Psoas muscle (tissue), 8 donors: ENCODE measurements around the gene KIAA0513. TPM values are rescaled to one million over a fixed set of nuclear protein-coding genes. Genes with fewer than 3 reads are reported as not detected.

Experiments
- ATAC-seq, 4 donors: fragments of 200-7000 bp; cut with Tn5 transposase; one replicate each; pipeline ENCODE4 v1.9.1; 2020; ENCODE audit warnings: moderate library complexity in 3 of 4, mild to moderate bottlenecking in 2 of 4
- DNase-seq, 2 donors: peaks; one replicate each; pipeline ENCODE4 v3.0.0-alpha.2; 2020
- H3K27ac ChIP-seq: fragments of 200-600 bp; one replicate; pipeline ENCODE4 v1.8.0; 2022
- H3K27me3 ChIP-seq, 3 donors: fragments of 200-600 bp in 1 of 3; one replicate each; pipeline versions ENCODE4 v1.6.1 to v1.8.0; 2013 to 2022; ENCODE audit warnings: low read length in 2 of 3, mild to moderate bottlenecking in 2 of 3, moderate library complexity in 1 of 3; ENCODE audit not compliant: insufficient read depth in 3 of 3
- H3K36me3 ChIP-seq, 2 donors: fragments of 200-600 bp in 1 of 2; one replicate each; pipeline versions ENCODE4 v1.6.1 to v1.8.0; 2013 to 2022; ENCODE audit warnings: low read depth in 1 of 2, mild to moderate bottlenecking in 1 of 2, moderate library complexity in 1 of 2; ENCODE audit not compliant: insufficient read depth in 1 of 2
- H3K4me1 ChIP-seq: fragments of 200-600 bp; one replicate; pipeline ENCODE4 v1.8.0; 2022
- H3K4me3 ChIP-seq: fragments of 200-600 bp; one replicate; pipeline ENCODE4 v1.8.0; 2022; ENCODE audit warnings: mild to moderate bottlenecking
- H3K9me3 ChIP-seq: fragments of 200-600 bp; one replicate; pipeline ENCODE4 v1.8.0; 2022
- CTCF ChIP-seq: fragments of 200-600 bp; IDR thresholded peaks from one replicate; pipeline ENCODE4 v1.8.0; 2022; ENCODE audit warnings: antibody characterized with exemption
- WGBS, 3 donors: extraction: QIAGEN DNeasy Blood & Tissue Kit; methylation state at CpG; one replicate each; pipeline versions ENCODE4 v1.1.6 to v1.1.7; 2013; 5-methylcytosine and 5-hydroxymethylcytosine counted together
- intact Hi-C, 2 donors: fragments of 100-400 bp; cut with DNase I; formaldehyde crosslinking; loops; one replicate each; pipeline versions ENCODE4 v1.11.0 to v1.14.2; 2022
- polyA plus RNA-seq, 3 donors: library from polyadenylated mRNA; stranded (reverse); fragments of 200-250 nt; gene quantifications; one replicate each; pipeline ENCODE4 v1.2.3, GENCODE V29; 2013
- total RNA-seq, 4 donors: library from RNA; stranded (reverse); fragmentation: NEBNext Ultra II Directional in 2 of 4; extraction: Animal tissue kit (Norgen Biotek cat#: 25700) in 2 of 4; gene quantifications; one replicate each; pipeline versions ENCODE4 v1.2.1 to v1.2.4, GENCODE V29; 2021 to 2023
- donor health status: healthy with polysubstance abuse.
- donor health status: DM: no; HTN: no; CAD: no; lungs with moderate emphysema.
- donor health status: Bipolar disorder and iron deficiency.
- donor health status: healthy.
- donor health status: DM: yes; HTN: yes; CAD: no.
- donor health status: DM: no; HTN: no; CAD: no.
- donor health status: DM: no; HTN: no; CAD: no.
- donor health status: DM: yes; HTN: yes; CAD: no.

Gene KIAA0513
- total and polyA plus RNA-seq, 7 donors: 3.6 to 18.2 (median 12.9) TPM

GRCh38 chr16:85067024-85067423 lies 39.4 kb downstream of the KIAA0513 start:
- Histone ChIP-seq H3K4me3 (no peak overlapping the region), H3K27me3 (no peaks in the 10 kb centered on the region), H3K4me1 (no peaks in the 10 kb centered on the region), H3K9me3 (no peaks in the 10 kb centered on the region), H3K36me3 (peaks cover 4 to 39% of the 10 kb centered on the region in 2 donors), H3K27ac (no peak overlapping the region)
- TF ChIP-seq CTCF: no peak
- DNase-seq: no peak
- intact Hi-C loops: no loop called here
- WGBS, 3 donors: 93 to 96% (median 94%) methylated on average over 16 to 18 of the region's 18 CpGs
- ATAC-seq: peak in 1 of 4 donors; percentile 12

GRCh38 chr16:85067426-85067825 lies 39.8 kb downstream of the KIAA0513 start:
- intact Hi-C loops: no loop called here
- Histone ChIP-seq H3K27ac (no peak overlapping the region), H3K36me3 (peaks cover 4 to 39% of the 10 kb centered on the region in 2 donors), H3K4me3 (no peak overlapping the region), H3K9me3 (no peaks in the 10 kb centered on the region), H3K4me1 (peaks cover 2% of the 10 kb centered on the region), H3K27me3 (no peaks in the 10 kb centered on the region)
- no peak for ATAC-seq
- TF ChIP-seq CTCF: no peak
- DNase-seq: no peak
- WGBS, 3 donors: 94 to 95% (median 95%) methylated on average over 8 of the region's 8 CpGs

- Histone ChIP-seq H3K36me3 (peaks cover 4 to 39% of the 10 kb centered on the region in 2 donors), H3K4me1 (peaks cover 13% of the 10 kb centered on the region), H3K9me3 (no peaks in the 10 kb centered on the region), H3K4me3 (no peak overlapping the region), H3K27ac (no peak overlapping the region), H3K27me3 (no peaks in the 10 kb centered on the region)
- DNase-seq (no peak), ATAC-seq (no peak)
- intact Hi-C loops: no loop called here
- WGBS, 3 donors: 83 to 98% (median 98%) methylated on average over 8 of the region's 8 CpGs
- no peak for TF ChIP-seq CTCF
Observed at GRCh38 chr16:85068746-85069145, 41.2 kb downstream of the KIAA0513 start.

GRCh38 chr16:85069171-85069570 lies 41.6 kb downstream of the KIAA0513 start:
- no peaks in the 10 kb centered on the region for H3K27me3 ChIP-seq
- intact Hi-C loops: no loop called here
- TF ChIP-seq CTCF: no peak
- H3K27ac ChIP-seq: no peak overlapping the region
- H3K36me3 ChIP-seq: peaks cover 4 to 39% of the 10 kb centered on the region in 2 donors
- DNase-seq (no peak), ATAC-seq (no peak)
- H3K4me1 ChIP-seq: peaks cover 13% of the 10 kb centered on the region
- no peaks in the 10 kb centered on the region for H3K9me3 ChIP-seq
- WGBS, 3 donors: 83 to 87% (median 87%) methylated on average over 7 of the region's 7 CpGs
- H3K4me3 ChIP-seq: no peak overlapping the region
